ENCODE measurements around the gene GLYR1. TPM values are rescaled to one million over a fixed set of nuclear protein-coding genes. Genes with fewer than 3 reads are reported as not detected.

The GLYR1 gene
- total RNA-seq, 1 experiment from 2014 or later: 23.4 TPM

GRCh38 chr16:4796982-4797804 lies 49.9 kb downstream of the GLYR1 start:
- no peaks in the 10 kb centered on the region for H3K79me2 ChIP-seq (ENCODE audit: low read length)
- H3K9ac ChIP-seq (ENCODE audit: low read length): no peak overlapping the region
- H3K9me2 ChIP-seq (replicated peaks; ENCODE audit: insufficient read depth, low read length): no peaks in the 10 kb centered on the region
- H3K4me2 ChIP-seq (ENCODE audit: low read depth, low read length, poor library complexity, severe bottlenecking): no peak overlapping the region
- no peak for DNase-seq
- no peaks in the 10 kb centered on the region for H4K20me1 ChIP-seq (ENCODE audit: insufficient read depth, low read depth, low read length)
- no peak overlapping the region for H3K4me3 ChIP-seq (ENCODE audit: low read length)
- H2AFZ ChIP-seq (ENCODE audit: low read length): no peak overlapping the region
- H3K9me3 ChIP-seq (ENCODE audit: low read length): no peaks in the 10 kb centered on the region
- H3K4me1 ChIP-seq (ENCODE audit: low read length): peaks cover 15% of the 10 kb centered on the region
- no peaks in the 10 kb centered on the region for H3K36me3 ChIP-seq (ENCODE audit: insufficient read depth, low read length)
- no peak overlapping the region for H3K27ac ChIP-seq (ENCODE audit: low read length)
- no peaks in the 10 kb centered on the region for H3K27me3 ChIP-seq (ENCODE audit: low read length)

- Histone ChIP-seq H3K4me2 (ENCODE audit: low read depth, low read length, poor library complexity, severe bottlenecking) (no peak overlapping the region), H3K4me3 (ENCODE audit: low read length) (no peak overlapping the region), H3K4me1 (ENCODE audit: low read length) (peaks cover 6% of the 10 kb centered on the region), H3K9me2 (replicated peaks; ENCODE audit: insufficient read depth, low read length) (no peaks in the 10 kb centered on the region), H3K36me3 (ENCODE audit: insufficient read depth, low read length) (no peaks in the 10 kb centered on the region), H4K20me1 (ENCODE audit: insufficient read depth, low read depth, low read length) (no peaks in the 10 kb centered on the region), H3K27ac (ENCODE audit: low read length) (no peak overlapping the region), H3K9me3 (ENCODE audit: low read length) (no peaks in the 10 kb centered on the region), H3K27me3 (ENCODE audit: low read length) (no peaks in the 10 kb centered on the region), H3K9ac (ENCODE audit: low read length) (no peak overlapping the region), H2AFZ (ENCODE audit: low read length) (no peak overlapping the region), H3K79me2 (ENCODE audit: low read length) (no peaks in the 10 kb centered on the region)
- no peak for DNase-seq
Measured at GRCh38 chr16:4795828-4796572, 51.1 kb downstream of the GLYR1 start.

GRCh38 chr16:4795181-4795827 lies 51.8 kb downstream of the GLYR1 start, which contains the start of gene SMIM22:
Gene SMIM22 (plus strand): TSS chr16:4795369. CDS start chr16:4795735, 366 bp downstream.
- no peak within 1 kb of the TSS for H3K4me2 ChIP-seq (ENCODE audit: low read depth, low read length, poor library complexity, severe bottlenecking)
- no peaks in the 10 kb centered on the region for H3K9me3 ChIP-seq (ENCODE audit: low read length)
- no peak within 1 kb of the TSS for H3K27ac ChIP-seq (ENCODE audit: low read length)
- H3K27me3 ChIP-seq (ENCODE audit: low read length): no peaks in the 10 kb centered on the region
- no peak within 1 kb of the TSS for H2AFZ ChIP-seq (ENCODE audit: low read length)
- no peak within 1 kb of the TSS for H3K9ac ChIP-seq (ENCODE audit: low read length)
- no peaks in the 10 kb centered on the region for H3K4me1 ChIP-seq (ENCODE audit: low read length)
- H3K4me3 ChIP-seq (ENCODE audit: low read length): no peak within 1 kb of the TSS
- DNase-seq: no peak
- H3K9me2 ChIP-seq (replicated peaks; ENCODE audit: insufficient read depth, low read length): no peaks in the 10 kb centered on the region
- H3K79me2 ChIP-seq (ENCODE audit: low read length): no peaks in the 10 kb centered on the region
- no peaks in the 10 kb centered on the region for H3K36me3 ChIP-seq (ENCODE audit: insufficient read depth, low read length)
- no peaks in the 10 kb centered on the region for H4K20me1 ChIP-seq (ENCODE audit: insufficient read depth, low read depth, low read length)

- no peak for DNase-seq
- H3K27ac ChIP-seq (ENCODE audit: low read length): no peak overlapping the region
- no peaks in the 10 kb centered on the region for H3K4me1 ChIP-seq (ENCODE audit: low read length)
- H3K9me2 ChIP-seq (replicated peaks; ENCODE audit: insufficient read depth, low read length): no peaks in the 10 kb centered on the region
- H2AFZ ChIP-seq (ENCODE audit: low read length): no peak overlapping the region
- H3K27me3 ChIP-seq (ENCODE audit: low read length): no peaks in the 10 kb centered on the region
- H3K79me2 ChIP-seq (ENCODE audit: low read length): no peaks in the 10 kb centered on the region
- no peak overlapping the region for H3K4me2 ChIP-seq (ENCODE audit: low read depth, low read length, poor library complexity, severe bottlenecking)
- no peak overlapping the region for H3K4me3 ChIP-seq (ENCODE audit: low read length)
- no peak overlapping the region for H3K9ac ChIP-seq (ENCODE audit: low read length)
- no peaks in the 10 kb centered on the region for H4K20me1 ChIP-seq (ENCODE audit: insufficient read depth, low read depth, low read length)
- no peaks in the 10 kb centered on the region for H3K9me3 ChIP-seq (ENCODE audit: low read length)
- H3K36me3 ChIP-seq (ENCODE audit: insufficient read depth, low read length): no peaks in the 10 kb centered on the region
Measured at GRCh38 chr16:4792951-4793513, 54.1 kb downstream of the GLYR1 start.

GRCh38 chr16:4790871-4791270 lies 56.2 kb downstream of the GLYR1 start:
- no peaks in the 10 kb centered on the region for H3K79me2 ChIP-seq (ENCODE audit: low read length)
- H3K27ac ChIP-seq (ENCODE audit: low read length): no peak overlapping the region
- no peaks in the 10 kb centered on the region for H3K9me3 ChIP-seq (ENCODE audit: low read length)
- H3K9me2 ChIP-seq (replicated peaks; ENCODE audit: insufficient read depth, low read length): no peaks in the 10 kb centered on the region
- H2AFZ ChIP-seq (ENCODE audit: low read length): no peak overlapping the region
- H3K9ac ChIP-seq (ENCODE audit: low read length): no peak overlapping the region
- no peaks in the 10 kb centered on the region for H4K20me1 ChIP-seq (ENCODE audit: insufficient read depth, low read depth, low read length)
- no peak overlapping the region for H3K4me2 ChIP-seq (ENCODE audit: low read depth, low read length, poor library complexity, severe bottlenecking)
- H3K4me3 ChIP-seq (ENCODE audit: low read length): no peak overlapping the region
- H3K36me3 ChIP-seq (ENCODE audit: insufficient read depth, low read length): no peaks in the 10 kb centered on the region
- H3K4me1 ChIP-seq (ENCODE audit: low read length): no peaks in the 10 kb centered on the region
- no peaks in the 10 kb centered on the region for H3K27me3 ChIP-seq (ENCODE audit: low read length)
- DNase-seq: no peak

GRCh38 chr16:4790261-4790660 lies 56.8 kb downstream of the GLYR1 start:
- H3K27ac ChIP-seq (ENCODE audit: low read length): no peak overlapping the region
- no peaks in the 10 kb centered on the region for H3K9me3 ChIP-seq (ENCODE audit: low read length)
- no peaks in the 10 kb centered on the region for H3K36me3 ChIP-seq (ENCODE audit: insufficient read depth, low read length)
- no peak overlapping the region for H3K4me2 ChIP-seq (ENCODE audit: low read depth, low read length, poor library complexity, severe bottlenecking)
- no peak overlapping the region for H2AFZ ChIP-seq (ENCODE audit: low read length)
- no peaks in the 10 kb centered on the region for H3K9me2 ChIP-seq (replicated peaks; ENCODE audit: insufficient read depth, low read length)
- no peak overlapping the region for H3K9ac ChIP-seq (ENCODE audit: low read length)
- no peaks in the 10 kb centered on the region for H3K27me3 ChIP-seq (ENCODE audit: low read length)
- no peak for DNase-seq
- no peaks in the 10 kb centered on the region for H4K20me1 ChIP-seq (ENCODE audit: insufficient read depth, low read depth, low read length)
- H3K4me3 ChIP-seq (ENCODE audit: low read length): no peak overlapping the region
- H3K4me1 ChIP-seq (ENCODE audit: low read length): no peaks in the 10 kb centered on the region
- H3K79me2 ChIP-seq (ENCODE audit: low read length): no peaks in the 10 kb centered on the region

GRCh38 chr16:4788910-4789309 lies 58.2 kb downstream of the GLYR1 start:
- no peak overlapping the region for H3K4me2 ChIP-seq (ENCODE audit: low read depth, low read length, poor library complexity, severe bottlenecking)
- no peak overlapping the region for H2AFZ ChIP-seq (ENCODE audit: low read length)
- no peak overlapping the region for H3K9ac ChIP-seq (ENCODE audit: low read length)
- no peaks in the 10 kb centered on the region for H3K79me2 ChIP-seq (ENCODE audit: low read length)
- no peaks in the 10 kb centered on the region for H4K20me1 ChIP-seq (ENCODE audit: insufficient read depth, low read depth, low read length)
- DNase-seq: no peak
- H3K9me2 ChIP-seq (replicated peaks; ENCODE audit: insufficient read depth, low read length): no peaks in the 10 kb centered on the region
- H3K36me3 ChIP-seq (ENCODE audit: insufficient read depth, low read length): no peaks in the 10 kb centered on the region
- no peak overlapping the region for H3K4me3 ChIP-seq (ENCODE audit: low read length)
- H3K27ac ChIP-seq (ENCODE audit: low read length): no peak overlapping the region
- H3K4me1 ChIP-seq (ENCODE audit: low read length): no peaks in the 10 kb centered on the region
- no peaks in the 10 kb centered on the region for H3K27me3 ChIP-seq (ENCODE audit: low read length)
- no peaks in the 10 kb centered on the region for H3K9me3 ChIP-seq (ENCODE audit: low read length)

GRCh38 chr16:4788489-4788889 lies 58.6 kb downstream of the GLYR1 start:
- Histone ChIP-seq H3K4me2 (ENCODE audit: low read depth, low read length, poor library complexity, severe bottlenecking) (no peak overlapping the region), H3K4me3 (ENCODE audit: low read length) (no peak overlapping the region), H3K9me3 (ENCODE audit: low read length) (no peaks in the 10 kb centered on the region), H3K27me3 (ENCODE audit: low read length) (no peaks in the 10 kb centered on the region), H3K9ac (ENCODE audit: low read length) (no peak overlapping the region), H3K79me2 (ENCODE audit: low read length) (no peaks in the 10 kb centered on the region), H3K4me1 (ENCODE audit: low read length) (no peaks in the 10 kb centered on the region), H3K9me2 (replicated peaks; ENCODE audit: insufficient read depth, low read length) (no peaks in the 10 kb centered on the region), H2AFZ (ENCODE audit: low read length) (no peak overlapping the region), H3K27ac (ENCODE audit: low read length) (no peak overlapping the region), H4K20me1 (ENCODE audit: insufficient read depth, low read depth, low read length) (no peaks in the 10 kb centered on the region), H3K36me3 (ENCODE audit: insufficient read depth, low read length) (no peaks in the 10 kb centered on the region)
- no peak for DNase-seq
